ENCODE measurements around the gene C11orf98.
"Not testable (repeated sequence)": the region's sequence is repeated elsewhere in the genome, so short reads cannot be mapped to it uniquely, and the experiment has no call there.

C11orf98 gene

DNA sequence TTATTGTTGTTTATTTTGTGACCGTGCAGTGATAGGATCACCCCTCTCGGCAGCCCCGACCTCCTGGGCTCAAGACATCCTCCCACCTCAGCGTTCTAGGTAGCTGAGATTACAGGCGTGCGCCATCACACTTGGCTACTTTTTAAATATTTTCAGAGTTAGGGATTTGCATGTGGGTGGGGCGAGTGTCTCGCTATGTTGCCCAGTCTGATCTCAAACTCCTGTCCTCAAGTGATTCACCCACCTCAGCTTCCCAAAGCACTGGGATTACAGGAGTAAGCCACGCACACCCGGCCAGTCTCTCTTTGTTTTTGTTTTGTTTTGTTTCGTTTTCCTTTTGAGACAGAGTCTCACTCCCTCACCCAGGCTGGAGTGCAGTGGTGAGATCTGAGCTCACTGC, 10.7 kb downstream of the C11orf98 start:
- no peak for DNase-seq (ENCODE audit: low read depth in 2 of 2, low spot score in 1 of 2)

DNA sequence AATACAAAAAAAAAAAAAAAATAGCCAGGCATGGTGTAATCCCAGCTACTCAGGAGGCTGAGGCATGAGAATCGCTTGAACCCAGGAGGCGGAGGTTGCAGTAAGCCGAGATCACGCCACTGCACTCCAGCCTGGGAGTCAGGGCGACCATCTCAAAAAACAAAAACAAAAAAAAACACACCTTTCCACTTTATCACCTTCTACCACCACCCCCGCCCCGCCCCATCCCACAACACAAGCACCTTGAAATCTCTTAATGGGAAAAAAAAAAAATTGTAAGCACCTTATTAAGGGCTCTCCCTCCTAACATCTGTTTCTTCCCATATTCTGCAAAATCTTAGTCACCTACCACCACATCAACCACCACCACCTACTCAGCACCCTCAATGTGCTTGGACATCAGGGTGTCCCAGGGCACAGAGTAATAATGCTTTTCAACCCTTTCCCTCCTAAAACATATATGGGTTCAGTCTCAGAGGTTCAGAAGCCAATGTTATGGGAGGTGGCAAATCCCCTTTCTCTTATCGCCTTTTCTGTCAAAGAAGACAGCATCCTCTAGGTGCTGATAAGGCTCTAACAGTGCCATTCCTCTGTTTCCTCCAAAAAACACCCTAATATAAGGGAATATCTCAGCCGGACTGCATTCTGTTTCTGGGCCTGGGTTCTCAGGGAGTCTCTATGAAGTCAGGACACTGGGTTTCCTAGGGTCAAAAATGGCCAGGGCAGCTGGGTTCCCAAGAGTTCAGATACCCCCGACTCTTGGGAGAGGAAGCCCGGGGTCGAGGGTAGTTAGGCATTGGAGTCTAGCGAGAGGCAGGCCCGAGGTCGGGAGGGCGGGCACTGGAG, 12.6 kb downstream of the C11orf98 start:
- no peak for DNase-seq (ENCODE audit: low read depth in 2 of 2, low spot score in 1 of 2)

- DNase-seq (ENCODE audit: low read depth in 2 of 2, low spot score in 1 of 2), result not testable (repeated sequence)
Observed at GRCh38 chr11:62650283-62650682, 14.7 kb downstream of the C11orf98 start.

GRCh38 chr11:62649486-62649885, 15.5 kb downstream of the C11orf98 start:
- no peak for DNase-seq (ENCODE audit: low read depth in 2 of 2, low spot score in 1 of 2)

GRCh38 chr11:62648967-62649364, 16.0 kb downstream of the C11orf98 start:
- DNase-seq (ENCODE audit: low read depth in 2 of 2, low spot score in 1 of 2), result no peak

DNA sequence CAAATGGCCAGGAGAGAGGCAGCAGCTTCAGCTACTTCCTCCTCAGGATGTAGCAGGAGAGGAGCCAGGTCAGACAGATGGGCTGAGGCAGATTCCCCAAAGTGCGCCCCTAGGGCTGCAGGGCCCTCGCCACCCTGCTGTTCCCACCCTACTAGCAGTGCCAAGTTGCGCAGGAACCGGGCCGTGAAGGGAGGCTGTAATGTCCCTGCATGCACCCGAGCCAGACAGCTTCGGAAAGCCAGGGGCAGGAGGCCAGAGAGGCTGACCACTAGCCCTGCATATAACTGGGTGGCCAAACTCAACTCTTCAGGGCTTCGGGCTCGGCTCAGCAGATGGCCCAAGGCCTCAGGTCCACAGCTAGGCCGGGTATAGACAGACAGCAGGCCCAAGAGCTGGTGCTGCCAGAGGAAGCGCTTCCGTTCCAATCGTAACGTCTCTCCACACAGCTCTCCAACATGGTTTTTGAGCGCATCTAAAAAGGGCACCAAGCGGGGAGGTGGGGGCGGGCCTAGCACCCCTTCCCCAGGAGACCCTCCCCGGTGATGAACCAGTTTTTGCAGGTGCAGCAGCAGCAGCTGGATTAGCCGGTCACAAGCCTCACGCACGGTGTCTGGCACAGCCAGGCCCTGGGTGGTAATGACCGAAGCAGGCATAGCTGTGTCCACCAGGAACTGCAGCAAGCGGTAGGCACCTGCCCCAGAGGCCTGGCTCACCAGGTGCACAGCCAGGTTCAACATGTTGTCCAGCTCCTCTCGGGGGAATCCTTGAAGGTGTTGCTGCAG, 16.6 kb downstream of the C11orf98 start:
- DNase-seq (ENCODE audit: low read depth in 2 of 2, low spot score in 1 of 2), result no peak

- DNase-seq (ENCODE audit: low read depth in 2 of 2, low spot score in 1 of 2), result no peak
Observed at GRCh38 chr11:62647609-62648005, 17.4 kb downstream of the C11orf98 start.

- DNase-seq (ENCODE audit: low read depth in 2 of 2, low spot score in 1 of 2), result no peak
Observed at GRCh38 chr11:62646825-62647608, 18.0 kb downstream of the C11orf98 start.

DNA sequence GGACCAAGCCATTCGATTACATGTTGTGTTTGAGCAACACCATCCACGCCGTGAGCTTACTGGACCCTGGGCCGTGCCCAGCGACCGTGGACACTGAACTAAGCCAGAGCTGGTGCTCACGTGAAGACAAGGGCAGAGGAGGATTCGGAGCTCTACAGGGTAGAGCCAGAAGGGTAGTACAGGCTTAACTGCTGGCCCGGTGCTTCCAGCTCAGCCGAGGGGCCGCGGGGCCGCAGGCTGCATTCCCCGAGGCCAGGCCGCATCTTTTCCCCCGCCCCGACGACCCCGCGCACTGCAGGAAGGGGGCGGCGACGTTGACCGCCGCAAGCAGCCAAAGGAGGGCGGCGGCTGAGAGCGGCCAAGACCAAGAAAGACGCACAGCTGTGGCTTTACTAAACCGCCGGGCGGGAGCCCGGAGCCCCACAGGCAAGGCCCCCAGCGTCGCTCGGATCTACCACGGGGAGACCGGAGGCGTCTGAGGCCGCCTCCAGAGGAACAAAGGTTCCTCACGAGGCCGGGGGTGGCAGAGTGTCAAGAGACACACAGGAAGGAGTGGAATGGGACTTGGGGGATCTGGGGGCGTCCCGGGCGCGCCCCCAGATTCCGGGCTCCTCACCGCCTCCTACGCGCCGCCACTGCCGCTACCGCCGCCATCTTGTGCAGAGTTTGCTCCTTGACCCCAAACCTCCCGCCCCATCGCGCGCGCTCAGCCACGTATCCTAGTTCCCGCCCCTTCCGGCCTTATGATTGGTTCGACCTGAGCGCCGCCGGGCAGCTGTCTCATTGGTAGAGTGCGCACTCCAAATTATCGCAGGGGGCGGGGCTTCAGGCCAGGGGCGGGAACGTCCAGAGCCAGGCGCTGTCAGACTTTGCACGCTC, 18.8 kb downstream of the C11orf98 start, which contains the start of gene GANAB:
Gene GANAB, minus strand, starts transcription at position 668 of the 879 bp plus-strand sequence. Its CDS starts 14 bp downstream, at position 654.
- DNase-seq (ENCODE audit: low read depth in 2 of 2, low spot score in 1 of 2), result peak; percentile 99

DNA sequence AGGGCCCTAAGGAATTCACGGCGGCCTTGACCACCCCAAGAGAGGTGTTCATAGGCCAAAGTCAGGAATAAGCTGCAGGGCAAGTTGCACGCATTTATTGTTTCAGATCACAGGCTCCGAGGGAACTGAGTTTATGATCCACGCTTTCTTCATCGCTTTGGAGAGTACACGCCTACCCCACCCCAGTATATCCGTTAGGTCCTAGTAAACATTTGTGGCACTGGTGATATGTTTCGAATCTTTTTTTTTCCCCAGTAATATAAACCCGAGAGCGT, 19.4 kb downstream of the C11orf98 start:
- DNase-seq (ENCODE audit: low read depth in 2 of 2, low spot score in 1 of 2), result no peak

DNA sequence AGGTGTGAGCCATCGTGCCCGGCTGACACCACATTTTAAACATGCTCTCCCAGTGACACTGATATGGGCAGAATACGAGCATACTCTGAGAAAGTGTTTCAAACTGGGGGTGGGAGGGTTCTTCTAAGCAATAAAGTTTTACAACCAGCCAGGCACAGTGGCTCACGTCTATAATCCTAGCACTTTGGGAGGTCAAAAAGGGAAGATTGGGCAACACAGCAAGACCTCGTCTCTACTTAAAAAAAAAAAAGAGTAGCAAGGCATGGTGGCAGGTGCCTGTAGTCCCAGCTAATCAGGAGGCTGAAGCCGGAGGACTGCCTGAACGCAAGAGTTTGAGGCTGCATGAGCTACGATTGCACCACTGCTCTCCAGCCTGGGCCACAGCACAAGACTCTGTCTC, 20.8 kb downstream of the C11orf98 start:
- DNase-seq (ENCODE audit: low read depth in 2 of 2, low spot score in 1 of 2), result no peak

DNA sequence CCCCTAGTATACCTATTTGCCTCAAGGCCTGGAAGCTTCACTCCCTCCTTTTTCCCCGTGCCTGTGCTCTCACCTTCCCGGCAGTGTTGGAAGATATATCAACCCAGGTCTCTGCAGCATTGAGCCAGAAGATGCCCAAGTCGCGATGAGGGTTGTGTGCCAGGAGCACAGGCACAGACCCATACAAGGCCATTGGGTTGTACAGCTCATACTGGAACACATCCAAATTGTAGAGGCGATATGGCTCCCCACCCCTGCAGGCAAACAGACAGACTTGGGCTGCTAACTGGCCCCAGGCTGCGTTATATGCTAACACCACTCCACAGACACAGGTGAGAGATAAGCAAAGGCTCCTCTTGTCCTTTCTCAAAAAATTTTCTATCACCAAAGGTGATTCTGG, 32.5 kb downstream of the C11orf98 start:
- no peak for DNase-seq (ENCODE audit: low read depth in 2 of 2, low spot score in 1 of 2)

DNA sequence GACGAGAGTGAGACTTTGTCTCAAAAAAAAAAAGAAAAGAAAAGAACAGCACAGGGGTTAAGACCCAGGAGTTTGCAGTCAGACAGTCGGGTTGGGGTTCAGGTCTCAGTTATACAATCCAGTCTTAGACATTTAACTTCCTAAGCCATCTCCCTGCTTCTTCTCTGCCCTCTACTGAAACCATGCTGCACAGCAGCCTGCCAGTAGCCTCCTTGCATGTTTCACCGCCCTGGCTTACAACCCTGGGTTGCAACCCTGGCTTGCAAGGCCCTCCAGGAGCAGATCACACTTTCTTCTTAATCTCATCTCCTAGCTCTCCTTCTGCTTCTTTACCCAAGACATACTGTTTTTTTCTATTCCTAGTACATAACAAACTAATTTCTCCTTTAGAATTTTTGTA, 37.3 kb downstream of the C11orf98 start:
- no peak for DNase-seq (ENCODE audit: low read depth in 2 of 2, low spot score in 1 of 2)

GRCh38 chr11:62622476-62623089, 42.4 kb downstream of the C11orf98 start:
- DNase-seq (ENCODE audit: low read depth in 2 of 2, low spot score in 1 of 2), result no peak

GRCh38 chr11:62621567-62622470, 43.2 kb downstream of the C11orf98 start, which contains the start of gene B3GAT3:
Gene B3GAT3, minus strand, starts transcription at chr11:62621986. Its CDS starts 39 bp downstream, at chr11:62621947.
- DNase-seq (ENCODE audit: low read depth in 2 of 2, low spot score in 1 of 2), result peak; percentile 94 to 95

GRCh38 chr11:62621027-62621566, 43.9 kb downstream of the C11orf98 start:
- DNase-seq (ENCODE audit: low read depth in 2 of 2, low spot score in 1 of 2), result no peak

- DNase-seq (ENCODE audit: low read depth in 2 of 2, low spot score in 1 of 2), result not testable (repeated sequence)
Observed at GRCh38 chr11:62616957-62617356, 48.1 kb downstream of the C11orf98 start.

- DNase-seq (ENCODE audit: low read depth in 2 of 2, low spot score in 1 of 2), result no peak
Observed at GRCh38 chr11:62615521-62615920, 49.5 kb downstream of the C11orf98 start.

DNA sequence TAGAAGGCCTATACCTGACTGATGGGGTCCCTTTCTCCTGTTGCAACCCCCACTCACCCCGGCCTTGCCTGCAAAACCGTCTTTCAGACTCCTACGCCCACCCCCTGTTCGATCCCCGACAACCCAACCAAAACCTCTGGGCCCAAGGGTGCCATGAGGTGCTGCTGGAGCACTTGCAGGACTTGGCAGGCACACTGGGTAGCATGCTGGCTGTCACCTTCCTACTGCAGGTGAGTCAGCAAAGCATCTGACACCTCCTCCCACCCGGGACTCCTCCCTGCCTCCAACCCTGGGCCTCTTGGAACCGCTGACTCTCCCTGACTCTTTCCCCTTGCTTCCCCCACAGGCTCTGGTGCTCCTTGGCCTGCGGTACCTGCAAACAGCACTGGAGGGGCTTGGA, 50.7 kb downstream of the C11orf98 start:
- DNase-seq (ENCODE audit: low read depth in 2 of 2, low spot score in 1 of 2), result no peak
